GM23338 (cell line): Measurements from ENCODE around the gene LRMDA. TPM values are rescaled to one million over a fixed set of nuclear protein-coding genes. Genes with fewer than 3 reads are reported as not detected.

ENCODE experiments used
- ATAC-seq: fragments of 200-7000 bp; cut with Tn5 transposase; 3 replicates; pipeline ENCODE4 v1.9.1; 2020
- DNase-seq: peaks from one replicate; pipeline ENCODE4 v3.0.0-alpha.2; 2015; ENCODE audit warnings: low spot score
- H2AFZ ChIP-seq: fragments of 200-600 bp; sonication (generic); 2 replicates; pipeline ENCODE4 v1.8.0; 2016; ENCODE audit warnings: antibody characterized with exemption, mild to moderate bottlenecking, moderate library complexity
- H3F3A ChIP-seq: fragments of 200-600 bp; sonication (generic); replicated peaks from 2 replicates; pipeline ENCODE4 v1.8.0; 2017; ENCODE audit warnings: antibody characterized with exemption, mixed run types, low read depth
- H3K27ac ChIP-seq: fragments of 200-600 bp; sonication (generic); 2 replicates; pipeline ENCODE4 v1.6.1; 2016; ENCODE audit warnings: low read depth
- H3K27me3 ChIP-seq: fragments of 200-600 bp; sonication (generic); 2 replicates; pipeline ENCODE4 v1.8.0; 2016; ENCODE audit warnings: mild to moderate bottlenecking, mixed run types, moderate library complexity; ENCODE audit not compliant: insufficient read depth
- H3K36me3 ChIP-seq: fragments of 200-600 bp; sonication (generic); 2 replicates; pipeline ENCODE4 v1.8.0; 2016; ENCODE audit warnings: mild to moderate bottlenecking; ENCODE audit not compliant: insufficient read depth
- H3K4me1 ChIP-seq: fragments of 200-600 bp; sonication (generic); 2 replicates; pipeline ENCODE4 v1.8.0; 2016; ENCODE audit warnings: mild to moderate bottlenecking, moderate library complexity; ENCODE audit not compliant: insufficient read depth
- H3K4me2 ChIP-seq: fragments of 200-600 bp; sonication (generic); 2 replicates; pipeline ENCODE4 v1.7.1; 2017; ENCODE audit warnings: mixed run types
- H3K4me3 ChIP-seq: fragments of 200-600 bp; sonication (generic); 2 replicates; pipeline ENCODE4 v1.6.1; 2016; ENCODE audit warnings: mixed run types
- H3K79me2 ChIP-seq: fragments of 200-600 bp; sonication (generic); replicated peaks from 2 replicates; pipeline ENCODE4 v1.8.0; 2017; ENCODE audit warnings: mild to moderate bottlenecking; ENCODE audit not compliant: insufficient read depth
- H3K9me2 ChIP-seq: fragments of 200-600 bp; sonication (generic); 2 replicates; pipeline ENCODE4 v1.8.0; 2017; ENCODE audit not compliant: insufficient read depth
- H4K20me1 ChIP-seq: fragments of 200-600 bp; sonication (generic); replicated peaks from 2 replicates; pipeline ENCODE4 v1.8.0; 2017; ENCODE audit warnings: mild to moderate bottlenecking; ENCODE audit not compliant: insufficient read depth
- H3K27ac Mint-ChIP-seq: 2 replicates; pipeline ENCODE4 v1.8.0; 2020; ENCODE audit warnings: inconsistent platforms, mild to moderate bottlenecking, moderate library complexity, mixed read lengths
- H3K27me3 Mint-ChIP-seq: 3 replicates; pipeline ENCODE4 v1.8.0; 2022; ENCODE audit warnings: low read depth, mild to moderate bottlenecking, moderate library complexity, mixed read lengths, inconsistent platforms; ENCODE audit not compliant: insufficient read depth, poor library complexity
- H3K36me3 Mint-ChIP-seq: 3 replicates; pipeline ENCODE4 v1.8.0; 2021; ENCODE audit warnings: low read depth, mild to moderate bottlenecking, inconsistent platforms, moderate library complexity, mixed read lengths
- H3K4me1 Mint-ChIP-seq: 3 replicates; pipeline ENCODE4 v1.8.0; 2020; ENCODE audit warnings: mild to moderate bottlenecking, inconsistent platforms, mixed read lengths
- H3K4me3 Mint-ChIP-seq: 3 replicates; pipeline ENCODE4 v1.8.0; 2021; ENCODE audit warnings: moderate library complexity, mild to moderate bottlenecking, inconsistent platforms, mixed read lengths
- H3K9me3 Mint-ChIP-seq: 3 replicates; pipeline ENCODE4 v1.8.0; 2020; ENCODE audit warnings: moderate library complexity, mild to moderate bottlenecking, inconsistent platforms, mixed read lengths
- CREB1 ChIP-seq: fragments of 250-450 bp; sonication (Bioruptor Pico); IDR thresholded peaks from 2 replicates; pipeline ENCODE4 v1.5.0; 2020; ENCODE audit warnings: low read depth, mild to moderate bottlenecking, moderate library complexity
- EZH2 ChIP-seq: fragments of 200-600 bp; sonication (generic); IDR thresholded peaks from one replicate; pipeline ENCODE4 v1.8.0; 2017; ENCODE audit warnings: antibody characterized with exemption, mild to moderate bottlenecking, low read depth; ENCODE audit not compliant: unreplicated experiment
- EZH2phosphoT487 ChIP-seq: fragments of 200-600 bp; sonication (generic); IDR thresholded peaks from one replicate; pipeline ENCODE4 v1.8.1; 2018; ENCODE audit warnings: antibody characterized with exemption; ENCODE audit not compliant: unreplicated experiment
- JUNB ChIP-seq: IDR thresholded peaks from one replicate; pipeline ENCODE4 v1.6.1; 2016; ENCODE audit warnings: antibody characterized with exemption; ENCODE audit not compliant: unreplicated experiment
- NANOG ChIP-seq: IDR thresholded peaks from 2 replicates; pipeline ENCODE4 v1.6.1; 2016; ENCODE audit warnings: antibody characterized with exemption, borderline replicate concordance
- POLR2AphosphoS5 ChIP-seq: IDR thresholded peaks from 2 replicates; pipeline ENCODE4 v1.6.1; 2016; ENCODE audit warnings: antibody characterized with exemption, low read depth
- STAT1 ChIP-seq: IDR thresholded peaks from one replicate; pipeline ENCODE4 v1.6.1; 2016; ENCODE audit warnings: antibody characterized with exemption; ENCODE audit not compliant: unreplicated experiment
- ZNF114 ChIP-seq: fragments of 250-450 bp; sonication (Bioruptor Pico); IDR thresholded peaks from 2 replicates; pipeline ENCODE4 v1.5.0; 2020; ENCODE audit warnings: mild to moderate bottlenecking, moderate library complexity
- ZNF331 ChIP-seq: fragments of 250-450 bp; sonication (Bioruptor Pico); IDR thresholded peaks from 2 replicates; pipeline ENCODE4 v1.5.0; 2020; ENCODE audit warnings: low read depth, mild to moderate bottlenecking, moderate library complexity
- ZNF462 ChIP-seq: fragments of 250-450 bp; sonication (Bioruptor Pico); IDR thresholded peaks from 2 replicates; pipeline ENCODE4 v1.5.0; 2020; ENCODE audit warnings: mild to moderate bottlenecking, moderate library complexity
- polyA plus RNA-seq: library from polyadenylated mRNA; unstranded; fragments of >200 nt; fragmentation: Nextera tagmentation; extraction: Ambion mirVana; gene quantifications from 2 replicates; pipeline ENCODE4 v1.2.1, GENCODE V29; 2016
- total RNA-seq: library from RNA; depleted of rRNA; stranded (reverse); fragments of >200 nt; shearing (Covaris generic); gene quantifications from 2 replicates; pipeline ENCODE4 v1.2.3, GENCODE V29; 2014
- TF ChIP-seq, protein P1 (sequence below): IDR thresholded peaks from one replicate; pipeline ENCODE4 v1.6.1; 2018; ENCODE audit warnings: antibody characterized with exemption; ENCODE audit not compliant: unreplicated experiment
- TF ChIP-seq, protein P2 (sequence below): IDR thresholded peaks from 2 replicates; pipeline ENCODE4 v1.6.1; 2016; ENCODE audit warnings: antibody characterized with exemption

LRMDA gene
- total and polyA plus RNA-seq, 2 experiments from 2014 or later, result 0.90 to 1.8 TPM

DNA sequence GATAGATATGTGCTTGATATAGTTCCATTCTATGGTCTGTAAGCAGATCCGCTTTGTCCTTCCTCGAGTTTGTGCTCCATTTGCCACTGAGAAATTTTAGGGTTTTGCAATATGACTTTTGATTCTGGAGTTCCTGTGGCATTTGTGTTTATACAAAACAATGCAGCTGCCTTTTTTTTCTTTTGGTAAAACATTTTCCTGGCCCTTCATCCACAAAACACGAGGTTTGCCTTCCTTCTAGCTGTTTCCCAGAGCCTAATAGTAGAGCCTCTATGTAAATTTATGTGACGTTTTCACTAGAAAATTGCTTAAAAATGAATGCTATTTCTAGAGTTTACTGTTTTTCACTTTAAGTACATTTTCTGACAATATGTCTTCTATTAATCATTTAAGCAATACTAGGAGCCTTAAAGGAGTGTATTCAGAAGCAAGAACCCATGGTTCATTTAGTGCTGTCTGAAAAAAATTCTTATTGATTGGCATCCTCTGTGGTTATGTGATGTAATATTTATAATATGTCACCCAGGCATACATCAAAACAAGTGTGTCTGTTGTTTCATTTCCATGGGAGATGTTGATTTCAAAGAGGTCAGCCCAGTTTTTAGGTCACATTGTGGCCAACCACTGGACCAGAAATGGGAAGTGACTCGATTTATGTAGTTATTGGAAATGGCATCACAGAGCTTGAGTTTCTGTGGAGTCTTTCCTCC, 618.3 kb downstream of the LRMDA start:
- H3K36me3 ChIP-seq, result no peaks in the 10 kb centered on the region
- no peak for TF ChIP-seq EZH2
- no peak overlapping the region for H3K4me3 Mint-ChIP-seq
- no peaks in the 10 kb centered on the region for H3K27me3 ChIP-seq
- no peaks in the 10 kb centered on the region for H3F3A ChIP-seq
- peaks cover 3% of the 10 kb centered on the region; the same call in 1 of the 3 replicates for H3K4me1 Mint-ChIP-seq
- no peak overlapping the region for H2AFZ ChIP-seq
- no peak for DNase-seq
- H3K9me2 ChIP-seq, result peaks cover 22% of the 10 kb centered on the region
- no peak overlapping the region for H3K4me2 ChIP-seq
- H3K4me3 ChIP-seq, result no peak overlapping the region
- H3K36me3 Mint-ChIP-seq, result peaks cover 4% of the 10 kb centered on the region
- no peak overlapping the region for H3K27ac Mint-ChIP-seq
- H3K79me2 ChIP-seq, result no peaks in the 10 kb centered on the region
- H4K20me1 ChIP-seq, result no peaks in the 10 kb centered on the region
- H3K9me3 Mint-ChIP-seq, result peaks cover 5% of the 10 kb centered on the region
- no peak for ATAC-seq
- peaks cover 2% of the 10 kb centered on the region for H3K27me3 Mint-ChIP-seq
- H3K4me1 ChIP-seq, result no peaks in the 10 kb centered on the region
- H3K27ac ChIP-seq, result no peak overlapping the region

- H3K36me3 ChIP-seq, result no peaks in the 10 kb centered on the region
- no peak overlapping the region for H3K4me2 ChIP-seq
- H3K27ac ChIP-seq, result no peak overlapping the region
- no peaks in the 10 kb centered on the region for H4K20me1 ChIP-seq
- H2AFZ ChIP-seq, result no peak overlapping the region
- H3F3A ChIP-seq, result no peaks in the 10 kb centered on the region
- ATAC-seq (no peak), DNase-seq (no peak)
- H3K4me1 ChIP-seq, result no peaks in the 10 kb centered on the region
- peaks cover 9% of the 10 kb centered on the region for H3K36me3 Mint-ChIP-seq
- H3K27me3 ChIP-seq, result no peaks in the 10 kb centered on the region
- peaks cover 10% of the 10 kb centered on the region for H3K9me3 Mint-ChIP-seq
- H3K4me3 Mint-ChIP-seq, result no peak overlapping the region
- H3K4me3 ChIP-seq, result no peak overlapping the region
- H3K9me2 ChIP-seq, result peaks cover 22% of the 10 kb centered on the region
- H3K79me2 ChIP-seq, result no peaks in the 10 kb centered on the region
- H3K27ac Mint-ChIP-seq, result no peak overlapping the region
- H3K4me1 Mint-ChIP-seq, result peaks cover 3% of the 10 kb centered on the region; the same call in 1 of the 3 replicates
- peaks cover 3% of the 10 kb centered on the region for H3K27me3 Mint-ChIP-seq
- TF ChIP-seq EZH2phosphoT487, result no peak
- no peak for TF ChIP-seq POLR2AphosphoS5
- no peak for TF ChIP-seq STAT1
- no peak for TF ChIP-seq ZNF114
- no peak for TF ChIP-seq EZH2
- TF ChIP-seq, protein P1, sequence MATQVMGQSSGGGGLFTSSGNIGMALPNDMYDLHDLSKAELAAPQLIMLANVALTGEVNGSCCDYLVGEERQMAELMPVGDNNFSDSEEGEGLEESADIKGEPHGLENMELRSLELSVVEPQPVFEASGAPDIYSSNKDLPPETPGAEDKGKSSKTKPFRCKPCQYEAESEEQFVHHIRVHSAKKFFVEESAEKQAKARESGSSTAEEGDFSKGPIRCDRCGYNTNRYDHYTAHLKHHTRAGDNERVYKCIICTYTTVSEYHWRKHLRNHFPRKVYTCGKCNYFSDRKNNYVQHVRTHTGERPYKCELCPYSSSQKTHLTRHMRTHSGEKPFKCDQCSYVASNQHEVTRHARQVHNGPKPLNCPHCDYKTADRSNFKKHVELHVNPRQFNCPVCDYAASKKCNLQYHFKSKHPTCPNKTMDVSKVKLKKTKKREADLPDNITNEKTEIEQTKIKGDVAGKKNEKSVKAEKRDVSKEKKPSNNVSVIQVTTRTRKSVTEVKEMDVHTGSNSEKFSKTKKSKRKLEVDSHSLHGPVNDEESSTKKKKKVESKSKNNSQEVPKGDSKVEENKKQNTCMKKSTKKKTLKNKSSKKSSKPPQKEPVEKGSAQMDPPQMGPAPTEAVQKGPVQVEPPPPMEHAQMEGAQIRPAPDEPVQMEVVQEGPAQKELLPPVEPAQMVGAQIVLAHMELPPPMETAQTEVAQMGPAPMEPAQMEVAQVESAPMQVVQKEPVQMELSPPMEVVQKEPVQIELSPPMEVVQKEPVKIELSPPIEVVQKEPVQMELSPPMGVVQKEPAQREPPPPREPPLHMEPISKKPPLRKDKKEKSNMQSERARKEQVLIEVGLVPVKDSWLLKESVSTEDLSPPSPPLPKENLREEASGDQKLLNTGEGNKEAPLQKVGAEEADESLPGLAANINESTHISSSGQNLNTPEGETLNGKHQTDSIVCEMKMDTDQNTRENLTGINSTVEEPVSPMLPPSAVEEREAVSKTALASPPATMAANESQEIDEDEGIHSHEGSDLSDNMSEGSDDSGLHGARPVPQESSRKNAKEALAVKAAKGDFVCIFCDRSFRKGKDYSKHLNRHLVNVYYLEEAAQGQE, result no peak
- TF ChIP-seq ZNF331, result no peak
- TF ChIP-seq, protein P2, sequence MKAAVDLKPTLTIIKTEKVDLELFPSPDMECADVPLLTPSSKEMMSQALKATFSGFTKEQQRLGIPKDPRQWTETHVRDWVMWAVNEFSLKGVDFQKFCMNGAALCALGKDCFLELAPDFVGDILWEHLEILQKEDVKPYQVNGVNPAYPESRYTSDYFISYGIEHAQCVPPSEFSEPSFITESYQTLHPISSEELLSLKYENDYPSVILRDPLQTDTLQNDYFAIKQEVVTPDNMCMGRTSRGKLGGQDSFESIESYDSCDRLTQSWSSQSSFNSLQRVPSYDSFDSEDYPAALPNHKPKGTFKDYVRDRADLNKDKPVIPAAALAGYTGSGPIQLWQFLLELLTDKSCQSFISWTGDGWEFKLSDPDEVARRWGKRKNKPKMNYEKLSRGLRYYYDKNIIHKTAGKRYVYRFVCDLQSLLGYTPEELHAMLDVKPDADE, result no peak
- no peak for TF ChIP-seq NANOG
- no peak for TF ChIP-seq JUNB
- no peak for TF ChIP-seq ZNF462 (CRISPR knock-in tag)
- no peak for TF ChIP-seq CREB1 (CRISPR knock-in tag)
Observed at GRCh38 chr10:76050291-76050625, 618.8 kb downstream of the LRMDA start.
